Upper lobe of left lung (tissue), 6 donors: ENCODE measurements around the gene SNCG. TPM values are rescaled to one million over a fixed set of nuclear protein-coding genes. Genes with fewer than 3 reads are reported as not detected.
"Not testable (repeated sequence)": the region's sequence is repeated elsewhere in the genome, so short reads cannot be mapped to it uniquely, and the experiment has no call there.

Experiments used
- ATAC-seq, 2 donors: fragments of 200-7000 bp; cut with Tn5 transposase; one replicate each; pipeline ENCODE4 v1.9.1; 2022; ENCODE audit warnings: mild to moderate bottlenecking in 2 of 2, moderate library complexity in 2 of 2; ENCODE audit not compliant: low FRiP score in 2 of 2
- DNase-seq, 2 donors: peaks; one replicate each; pipeline ENCODE4 v3.0.0-alpha.2; 2019 to 2020
- H3K27ac ChIP-seq, 4 donors: fragments of 200-600 bp; sonication (generic); one replicate each; pipeline ENCODE4 v1.5.1; 2016 to 2019
- H3K27me3 ChIP-seq, 4 donors: fragments of 200-600 bp; sonication (generic); one replicate each; pipeline ENCODE4 v1.5.1; 2017 to 2019
- H3K36me3 ChIP-seq, 4 donors: fragments of 200-600 bp; sonication (generic); one replicate each; pipeline ENCODE4 v1.5.1; 2016 to 2019
- H3K4me1 ChIP-seq, 4 donors: fragments of 200-600 bp; sonication (generic); one replicate each; pipeline ENCODE4 v1.5.1; 2018 to 2019
- H3K4me3 ChIP-seq, 4 donors: fragments of 200-600 bp; sonication (generic); one replicate each; pipeline ENCODE4 v1.5.1; 2017 to 2019; ENCODE audit warnings: mild to moderate bottlenecking in 2 of 4, moderate library complexity in 1 of 4
- H3K9me3 ChIP-seq, 4 donors: fragments of 200-600 bp; sonication (generic); one replicate each; pipeline ENCODE4 v1.5.1; 2018 to 2019
- EP300 ChIP-seq, 4 donors: sonication (generic); formaldehyde crosslinking; IDR thresholded peaks; one replicate each; pipeline ENCODE4 v1.5.1; 2017; ENCODE audit warnings: antibody characterized with exemption in 4 of 4, control low read depth in 2 of 4
- POLR2A ChIP-seq, 4 donors: fragments of 450-650 bp; IDR thresholded peaks; one replicate each; pipeline ENCODE4 v1.5.1; 2016 to 2017; ENCODE audit warnings: antibody characterized with exemption in 4 of 4, mild to moderate bottlenecking in 2 of 4
- POLR2AphosphoS5 ChIP-seq, 2 donors: sonication (generic); formaldehyde crosslinking; IDR thresholded peaks; one replicate each; pipeline ENCODE4 v1.5.1; 2017; ENCODE audit warnings: antibody characterized with exemption in 2 of 2
- WGBS, 2 donors: methylation state at CpG; one replicate each; pipeline ENCODE4 v1.1.5; 2017 to 2018; 5-methylcytosine and 5-hydroxymethylcytosine counted together
- total RNA-seq, 6 donors: library from RNA; depleted of rRNA in 4 of 6; stranded (reverse); fragments of >200 nt in 4 of 6; gene quantifications; one replicate each; pipeline versions ENCODE4 v1.1.0 to v1.2.1, GENCODE V29; 2016 to 2021
- TF ChIP-seq, protein P1 (sequence below), 6 experiments: fragments of 450-650 bp in 4 of 6; fragments of 200-600 bp in 2 of 6; sonication (generic) in 2 of 6; IDR thresholded peaks; one replicate each; pipeline ENCODE4 v1.5.1; 2016 to 2019; ENCODE audit warnings: antibody characterized with exemption in 6 of 6
- donor health status: DM: no; HTN: no; CAD: no; lungs with moderate emphysema.
- donor health status: DM: no; HTN: yes; CAD: no; lungs with severe emphysema.

SNCG gene
- total RNA-seq, 6 donors from 2014 or later, result 2.9 to 24.7 (median 6.4) TPM; not detected in 1

DNA sequence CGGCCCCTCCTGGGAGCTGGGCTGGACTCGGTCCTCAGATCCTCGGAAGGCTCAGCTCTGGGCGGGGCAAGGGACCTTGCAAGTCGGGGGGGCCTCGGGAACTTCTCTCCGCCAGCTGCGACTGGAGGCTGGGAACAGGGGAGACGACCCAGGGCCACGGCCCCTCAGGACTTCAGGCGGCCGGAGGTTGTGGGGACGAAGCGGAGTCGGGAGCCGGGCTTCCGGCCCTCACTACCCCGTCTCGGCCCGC, 12.5 kb downstream of the SNCG start:
- DNase-seq (no peak), ATAC-seq (peak in 1 of 2 donors; percentile 12)
- H3K27ac ChIP-seq, result peak overlapping the region; percentile 92 to 98 (median 97)
- H3K27me3 ChIP-seq, result no peaks in the 10 kb centered on the region
- H3K9me3 ChIP-seq, result no peaks in the 10 kb centered on the region
- WGBS, 2 donors, result no CpG with 5 or more reads among the region's 20 CpGs
- H3K4me1 ChIP-seq, result peaks cover 38 to 63% (median 53%) of the 10 kb centered on the region in 4 donors
- no peaks in the 10 kb centered on the region for H3K36me3 ChIP-seq
- TF ChIP-seq POLR2AphosphoS5 (IDR thresholded peaks at IDR 0.05), result no peak
- no peak for TF ChIP-seq EP300 (IDR thresholded peaks at IDR 0.05)
- TF ChIP-seq POLR2A (IDR thresholded peaks at IDR 0.05), result peak; percentile 84 to 98 (median 97)
- TF ChIP-seq, protein P1, sequence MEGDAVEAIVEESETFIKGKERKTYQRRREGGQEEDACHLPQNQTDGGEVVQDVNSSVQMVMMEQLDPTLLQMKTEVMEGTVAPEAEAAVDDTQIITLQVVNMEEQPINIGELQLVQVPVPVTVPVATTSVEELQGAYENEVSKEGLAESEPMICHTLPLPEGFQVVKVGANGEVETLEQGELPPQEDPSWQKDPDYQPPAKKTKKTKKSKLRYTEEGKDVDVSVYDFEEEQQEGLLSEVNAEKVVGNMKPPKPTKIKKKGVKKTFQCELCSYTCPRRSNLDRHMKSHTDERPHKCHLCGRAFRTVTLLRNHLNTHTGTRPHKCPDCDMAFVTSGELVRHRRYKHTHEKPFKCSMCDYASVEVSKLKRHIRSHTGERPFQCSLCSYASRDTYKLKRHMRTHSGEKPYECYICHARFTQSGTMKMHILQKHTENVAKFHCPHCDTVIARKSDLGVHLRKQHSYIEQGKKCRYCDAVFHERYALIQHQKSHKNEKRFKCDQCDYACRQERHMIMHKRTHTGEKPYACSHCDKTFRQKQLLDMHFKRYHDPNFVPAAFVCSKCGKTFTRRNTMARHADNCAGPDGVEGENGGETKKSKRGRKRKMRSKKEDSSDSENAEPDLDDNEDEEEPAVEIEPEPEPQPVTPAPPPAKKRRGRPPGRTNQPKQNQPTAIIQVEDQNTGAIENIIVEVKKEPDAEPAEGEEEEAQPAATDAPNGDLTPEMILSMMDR (IDR thresholded peaks at IDR 0.05), result peak in 2 of 6 experiments; percentile 13 to 24
- H3K4me3 ChIP-seq, result peak overlapping the region; percentile 40 to 64 (median 57)

DNA sequence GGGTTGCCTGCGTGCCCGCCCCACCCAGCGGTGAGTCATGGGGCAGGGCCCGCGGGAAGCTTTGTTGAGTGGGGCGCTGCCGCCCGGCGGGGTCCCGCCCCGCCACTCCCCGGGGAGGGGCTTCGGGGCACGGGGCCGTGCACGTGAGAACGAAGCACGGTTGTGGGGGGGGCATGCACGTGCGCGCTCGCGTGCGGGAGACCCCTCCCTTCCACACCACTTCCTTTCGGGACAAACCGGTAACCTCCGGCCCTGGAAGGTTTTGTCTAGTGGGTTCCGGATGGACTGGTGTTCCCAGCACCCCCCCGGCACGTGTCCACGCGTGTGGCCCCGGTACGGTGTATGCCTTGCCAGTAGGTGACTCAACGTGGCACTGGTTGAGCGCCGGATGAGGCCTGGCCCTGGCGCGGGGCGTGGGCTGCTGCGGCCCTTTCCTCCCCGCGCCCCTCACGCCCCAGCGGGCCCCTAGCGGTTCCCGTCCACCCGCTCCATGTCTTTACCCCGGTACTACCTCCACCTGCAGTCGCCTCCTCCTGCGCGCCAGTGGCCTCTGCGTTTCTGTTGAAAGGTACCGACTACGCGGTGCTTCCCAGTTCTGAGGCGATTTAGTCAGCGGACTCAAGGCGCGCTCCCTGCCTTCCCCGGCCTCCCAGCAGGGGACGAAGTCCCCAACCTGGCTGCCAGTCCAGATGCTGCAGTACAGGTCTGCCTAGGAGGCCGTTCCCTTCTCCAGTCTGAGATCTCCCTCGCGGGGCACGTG, 13.0 kb downstream of the SNCG start:
- Histone ChIP-seq H3K27me3 (no peaks in the 10 kb centered on the region), H3K4me1 (peaks cover 33 to 58% (median 48%) of the 10 kb centered on the region in 4 donors), H3K9me3 (no peaks in the 10 kb centered on the region), H3K4me3 (peak overlapping the region; percentile 40 to 64 (median 57)), H3K27ac (peak overlapping the region; percentile 92 to 98 (median 97)), H3K36me3 (no peaks in the 10 kb centered on the region)
- ATAC-seq (peak; percentile 93), DNase-seq (peak; percentile 91 to 99)
- WGBS, 2 donors, result 35% methylated on average over 21 to 33 of the region's 66 CpGs
- TF ChIP-seq POLR2A (IDR thresholded peaks at IDR 0.05) (peak in 1 of 4 donors; percentile 15), POLR2AphosphoS5 (IDR thresholded peaks at IDR 0.05) (peak; percentile 80 to 92), EP300 (IDR thresholded peaks at IDR 0.05) (peak in 3 of 4 donors; percentile 3 to 86 (median 77))
- TF ChIP-seq, protein P1 (IDR thresholded peaks at IDR 0.05), result peak in 2 of 6 experiments; percentile 4 to 60

GRCh38 chr10:86972613-86973380, 14.4 kb downstream of the SNCG start:
- 94 to 95% methylated on average over 8 to 10 of the region's 11 CpGs for WGBS, 2 donors
- H3K4me3 ChIP-seq, result no peak overlapping the region
- ATAC-seq, result no peak
- no peak for DNase-seq
- TF ChIP-seq EP300 (IDR thresholded peaks at IDR 0.05), result no peak
- TF ChIP-seq, protein P1 (IDR thresholded peaks at IDR 0.05), result no peak
- TF ChIP-seq POLR2AphosphoS5 (IDR thresholded peaks at IDR 0.05), result no peak
- TF ChIP-seq POLR2A (IDR thresholded peaks at IDR 0.05), result no peak
- H3K36me3 ChIP-seq, result no peaks in the 10 kb centered on the region
- H3K4me1 ChIP-seq, result peaks cover 21 to 44% (median 34%) of the 10 kb centered on the region in 4 donors
- peak overlapping the region; percentile 6 to 98 (median 94) for H3K27ac ChIP-seq
- H3K27me3 ChIP-seq, result no peaks in the 10 kb centered on the region
- H3K9me3 ChIP-seq, result no peaks in the 10 kb centered on the region

DNA sequence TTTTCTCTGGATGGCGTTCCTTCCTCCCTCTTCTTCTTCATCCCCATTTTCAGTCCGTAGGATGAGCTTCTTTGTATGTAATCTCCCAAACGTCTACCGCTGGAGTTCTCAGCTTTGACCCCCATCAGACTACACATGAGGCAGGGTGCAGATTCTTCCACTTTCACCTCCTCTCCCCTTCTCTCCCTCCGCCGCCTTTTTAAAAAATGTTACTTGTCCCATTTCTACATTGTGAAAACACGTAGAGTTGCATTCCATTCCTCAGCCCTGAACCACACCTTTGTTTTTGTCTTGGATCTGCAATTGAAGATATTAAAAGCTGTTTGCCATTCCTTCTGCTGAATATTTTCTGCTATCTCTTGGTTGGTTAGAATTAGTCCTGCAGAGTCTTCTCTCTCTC, 16.1 kb downstream of the SNCG start:
- peak in 1 of 4 donors; percentile 35 for TF ChIP-seq POLR2A (IDR thresholded peaks at IDR 0.05)
- no peak for TF ChIP-seq EP300 (IDR thresholded peaks at IDR 0.05)
- Histone ChIP-seq H3K27ac (peak overlapping the region; percentile 36 to 92 (median 58)), H3K27me3 (no peaks in the 10 kb centered on the region), H3K4me1 (peaks cover 14 to 27% (median 17%) of the 10 kb centered on the region in 4 donors), H3K9me3 (no peaks in the 10 kb centered on the region), H3K4me3 (peak overlapping the region in 2 of 4 donors; percentile 15 to 25), H3K36me3 (no peaks in the 10 kb centered on the region)
- DNase-seq, result no peak
- 58 to 62% methylated on average over 7 of the region's 7 CpGs for WGBS, 2 donors
- ATAC-seq, result no peak

DNA sequence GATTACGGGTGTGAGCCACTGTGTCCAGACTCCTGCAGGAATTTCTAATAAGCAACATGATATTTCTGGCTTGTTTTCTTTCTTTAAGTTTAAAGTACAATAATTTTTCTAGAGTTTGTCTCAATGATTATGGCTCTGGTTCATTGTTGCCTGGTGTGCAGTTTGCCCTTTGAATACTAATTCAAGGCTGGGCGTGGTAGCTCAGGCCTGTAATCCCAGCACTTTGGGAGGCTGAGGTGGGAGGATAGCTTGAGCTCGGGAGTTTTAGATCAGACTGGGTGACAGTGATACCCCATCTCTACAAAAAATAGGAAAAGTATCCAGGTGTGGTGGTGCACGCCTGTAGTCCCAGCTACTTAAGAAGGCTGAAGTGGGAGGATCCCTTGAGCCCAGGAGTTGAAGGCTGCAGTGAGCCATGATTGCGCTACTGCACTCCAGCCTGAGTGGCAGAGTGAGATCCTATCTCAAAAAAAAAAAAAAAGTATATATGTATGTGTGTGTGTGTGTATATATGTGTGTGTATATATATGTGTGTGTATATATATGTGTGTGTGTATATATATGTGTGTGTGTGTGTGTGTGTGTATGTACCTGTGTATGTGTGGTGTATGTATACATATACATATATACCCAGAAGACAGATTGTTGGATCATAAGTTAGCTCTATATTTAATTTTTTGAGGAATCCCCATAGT, 18.1 kb downstream of the SNCG start:
- H3K4me1 ChIP-seq, result peaks cover 10 to 18% (median 13%) of the 10 kb centered on the region in 4 donors

GRCh38 chr10:86978457-86978856, 20.1 kb downstream of the SNCG start:
- WGBS, 2 donors, result 75 to 86% methylated on average over 3 of the region's 3 CpGs
- H3K27ac ChIP-seq, result peak overlapping the region in 2 of 4 donors; percentile 43 to 53
- ATAC-seq, result not testable (repeated sequence)

More for the DNA sequence above, 18.1 kb downstream of the SNCG start:
- H3K9me3 ChIP-seq, result no peaks in the 10 kb centered on the region
- 96% methylated on average over 5 of the region's 5 CpGs for WGBS, 2 donors
- ATAC-seq (no peak), DNase-seq (no peak)
- TF ChIP-seq, protein P1 (IDR thresholded peaks at IDR 0.05), result no peak
- TF ChIP-seq EP300 (IDR thresholded peaks at IDR 0.05) (no peak), POLR2AphosphoS5 (IDR thresholded peaks at IDR 0.05) (no peak), POLR2A (IDR thresholded peaks at IDR 0.05) (no peak)
- H3K4me3 ChIP-seq, result no peak overlapping the region
- no peaks in the 10 kb centered on the region for H3K36me3 ChIP-seq
- no peaks in the 10 kb centered on the region for H3K27me3 ChIP-seq
- no peak overlapping the region for H3K27ac ChIP-seq

More at GRCh38 chr10:86978457-86978856, 20.1 kb downstream of the SNCG start:
- peaks cover 0 to 13% (median 11%) of the 10 kb centered on the region in 4 donors for H3K4me1 ChIP-seq
- not testable (repeated sequence) for H3K36me3 ChIP-seq, H3K4me3 ChIP-seq, H3K27me3 ChIP-seq, DNase-seq, H3K9me3 ChIP-seq
